ENCODE data around the gene HOMER2. TPM values are rescaled to one million over a fixed set of nuclear protein-coding genes. Genes with fewer than 3 reads are reported as not detected.
"Not testable (repeated sequence)": the region's sequence is repeated elsewhere in the genome, so short reads cannot be mapped to it uniquely, and the experiment has no call there.

HOMER2 gene
- total RNA-seq, 3 donors from 2014 or later = 6.1 to 295 (median 77.7) TPM

DNA sequence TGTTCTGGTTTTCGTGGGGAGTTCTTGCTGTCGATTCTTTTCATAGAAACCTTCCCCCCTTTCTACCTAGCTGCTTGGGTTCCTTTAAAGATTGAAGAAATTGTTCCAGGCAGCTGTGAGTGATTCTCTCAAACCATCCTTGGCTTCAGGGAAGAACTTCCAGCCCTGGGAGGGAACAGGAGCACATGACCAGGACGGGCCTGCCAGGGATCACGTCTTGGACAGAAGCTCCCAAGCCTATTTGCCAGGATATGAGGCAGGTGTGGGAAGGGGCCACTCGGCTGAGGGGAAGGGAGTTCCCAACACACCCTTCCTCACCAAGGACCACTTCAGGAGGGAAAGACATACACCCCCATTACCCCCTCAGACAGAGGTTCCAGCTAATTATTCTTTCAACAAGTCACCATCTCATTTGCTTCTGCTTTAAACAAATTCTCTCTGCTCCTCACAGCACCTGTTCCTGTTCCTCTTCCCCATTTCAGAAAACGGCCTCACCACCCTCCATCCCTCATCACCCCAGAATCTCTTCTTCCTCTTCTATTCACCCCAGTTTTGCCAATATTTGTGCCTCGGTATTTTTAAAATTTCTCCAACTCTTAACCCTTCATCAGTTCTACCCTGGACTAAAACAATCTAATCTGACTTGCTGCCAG, 80.6 kb downstream of the HOMER2 start:
- H3K27ac ChIP-seq = no peak overlapping the region
- no peak for DNase-seq (ENCODE audit: low spot score in 2 of 2)
- no peaks in the 10 kb centered on the region for H3K27me3 ChIP-seq
- no peaks in the 10 kb centered on the region for H3K9me3 ChIP-seq
- H3K4me3 ChIP-seq = no peak overlapping the region
- no peaks in the 10 kb centered on the region for H3K36me3 ChIP-seq
- no peak for TF ChIP-seq POLR2AphosphoS5 (IDR thresholded peaks at IDR 0.05)
- no peak for TF ChIP-seq POLR2A (IDR thresholded peaks at IDR 0.05)
- TF ChIP-seq, protein P1, sequence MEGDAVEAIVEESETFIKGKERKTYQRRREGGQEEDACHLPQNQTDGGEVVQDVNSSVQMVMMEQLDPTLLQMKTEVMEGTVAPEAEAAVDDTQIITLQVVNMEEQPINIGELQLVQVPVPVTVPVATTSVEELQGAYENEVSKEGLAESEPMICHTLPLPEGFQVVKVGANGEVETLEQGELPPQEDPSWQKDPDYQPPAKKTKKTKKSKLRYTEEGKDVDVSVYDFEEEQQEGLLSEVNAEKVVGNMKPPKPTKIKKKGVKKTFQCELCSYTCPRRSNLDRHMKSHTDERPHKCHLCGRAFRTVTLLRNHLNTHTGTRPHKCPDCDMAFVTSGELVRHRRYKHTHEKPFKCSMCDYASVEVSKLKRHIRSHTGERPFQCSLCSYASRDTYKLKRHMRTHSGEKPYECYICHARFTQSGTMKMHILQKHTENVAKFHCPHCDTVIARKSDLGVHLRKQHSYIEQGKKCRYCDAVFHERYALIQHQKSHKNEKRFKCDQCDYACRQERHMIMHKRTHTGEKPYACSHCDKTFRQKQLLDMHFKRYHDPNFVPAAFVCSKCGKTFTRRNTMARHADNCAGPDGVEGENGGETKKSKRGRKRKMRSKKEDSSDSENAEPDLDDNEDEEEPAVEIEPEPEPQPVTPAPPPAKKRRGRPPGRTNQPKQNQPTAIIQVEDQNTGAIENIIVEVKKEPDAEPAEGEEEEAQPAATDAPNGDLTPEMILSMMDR (IDR thresholded peaks at IDR 0.05) = no peak
- intact Hi-C loops (cut with DNase I; ENCODE audit: low total_unique reads) = no loop called here
- H3K4me1 ChIP-seq = no peaks in the 10 kb centered on the region

DNA sequence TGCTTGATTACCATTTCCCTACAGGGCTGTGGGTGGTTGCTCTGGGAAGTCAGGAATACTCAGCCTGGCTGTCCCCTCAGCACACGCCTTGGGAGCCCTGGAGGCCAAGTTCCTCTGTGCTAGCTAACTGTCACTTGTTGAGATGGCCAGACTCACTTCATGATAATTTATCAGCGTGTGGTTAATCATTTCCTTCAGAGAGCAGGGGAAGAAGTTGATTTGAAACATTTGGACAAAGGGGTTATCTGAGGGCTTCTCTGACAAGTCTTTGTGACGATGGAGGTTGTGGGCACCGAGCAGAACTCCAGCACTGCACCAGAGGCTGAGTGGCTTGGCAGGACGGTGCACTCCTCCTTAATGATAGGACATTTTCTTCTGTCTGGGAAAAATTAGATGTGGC, 81.2 kb downstream of the HOMER2 start:
- intact Hi-C loops (cut with DNase I; ENCODE audit: low total_unique reads) = no loop called here
- DNase-seq (ENCODE audit: low spot score in 2 of 2) = no peak
- H3K36me3 ChIP-seq = no peaks in the 10 kb centered on the region
- no peaks in the 10 kb centered on the region for H3K9me3 ChIP-seq
- H3K4me3 ChIP-seq = no peak overlapping the region
- H3K27ac ChIP-seq = no peak overlapping the region
- TF ChIP-seq POLR2A (IDR thresholded peaks at IDR 0.05) (no peak), POLR2AphosphoS5 (IDR thresholded peaks at IDR 0.05) (no peak)
- TF ChIP-seq, protein P1 (IDR thresholded peaks at IDR 0.05) = no peak
- no peaks in the 10 kb centered on the region for H3K27me3 ChIP-seq
- no peaks in the 10 kb centered on the region for H3K4me1 ChIP-seq

DNA sequence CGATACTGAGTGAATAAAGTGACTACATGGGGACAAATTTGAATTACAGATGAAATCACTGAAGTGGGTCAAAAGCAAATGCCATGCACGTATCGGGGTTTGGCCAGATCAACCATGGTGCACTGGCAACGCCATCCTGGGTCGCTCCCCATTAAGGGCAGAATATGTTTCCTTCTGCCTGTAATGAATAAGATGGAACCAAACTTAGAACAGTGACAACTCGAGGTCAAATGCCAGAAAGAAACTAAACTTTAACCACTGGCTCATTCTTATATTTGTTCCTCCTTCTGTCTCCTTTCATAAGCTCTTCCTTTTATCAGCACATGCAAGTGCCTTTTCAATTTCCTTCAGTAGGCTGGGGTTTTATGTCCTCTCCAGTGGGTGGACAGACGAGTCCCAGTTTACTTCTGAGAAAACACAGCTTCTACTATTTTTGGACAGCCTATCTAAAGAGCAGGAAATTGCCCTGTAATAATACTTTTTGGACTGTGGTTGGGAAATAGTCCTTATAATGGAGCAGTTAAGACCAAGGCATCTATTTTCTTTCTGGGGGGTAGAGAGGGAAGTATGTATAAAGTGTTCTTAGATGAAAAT, 81.7 kb downstream of the HOMER2 start:
- Histone ChIP-seq H3K4me3 (no peak overlapping the region), H3K36me3 (no peaks in the 10 kb centered on the region), H3K9me3 (no peaks in the 10 kb centered on the region), H3K27me3 (no peaks in the 10 kb centered on the region), H3K27ac (no peak overlapping the region), H3K4me1 (no peaks in the 10 kb centered on the region)
- no peak for DNase-seq (ENCODE audit: low spot score in 2 of 2)
- TF ChIP-seq, protein P1 (IDR thresholded peaks at IDR 0.05) = no peak
- no peak for TF ChIP-seq POLR2AphosphoS5 (IDR thresholded peaks at IDR 0.05)
- intact Hi-C loops (cut with DNase I; ENCODE audit: low total_unique reads) = no loop called here

DNA sequence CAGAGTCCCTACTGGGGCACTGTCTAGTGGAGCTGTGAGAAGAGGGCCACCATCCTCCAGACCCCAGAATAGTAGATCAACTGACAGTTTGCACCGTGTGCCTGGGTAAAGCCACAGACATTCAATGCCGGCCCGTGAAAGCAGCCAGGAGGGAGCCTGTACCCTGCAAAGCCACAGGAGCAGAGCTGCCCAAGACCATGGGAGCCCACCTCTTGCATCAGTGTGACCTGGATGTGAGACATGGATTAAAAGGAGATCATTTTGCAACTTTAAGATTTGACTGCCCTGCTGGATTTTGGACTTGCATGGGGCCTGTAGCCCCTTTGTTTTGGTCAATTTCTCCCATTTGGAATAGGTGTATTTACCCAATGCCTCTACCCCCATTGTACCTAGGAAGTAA, 86.5 kb downstream of the HOMER2 start:
- H3K36me3 ChIP-seq; intact Hi-C loops (cut with DNase I; ENCODE audit: low total_unique reads); H3K9me3 ChIP-seq; H3K27ac ChIP-seq; H3K4me1 ChIP-seq; DNase-seq (ENCODE audit: low spot score in 2 of 2); H3K4me3 ChIP-seq; H3K27me3 ChIP-seq: not testable (repeated sequence)

DNA sequence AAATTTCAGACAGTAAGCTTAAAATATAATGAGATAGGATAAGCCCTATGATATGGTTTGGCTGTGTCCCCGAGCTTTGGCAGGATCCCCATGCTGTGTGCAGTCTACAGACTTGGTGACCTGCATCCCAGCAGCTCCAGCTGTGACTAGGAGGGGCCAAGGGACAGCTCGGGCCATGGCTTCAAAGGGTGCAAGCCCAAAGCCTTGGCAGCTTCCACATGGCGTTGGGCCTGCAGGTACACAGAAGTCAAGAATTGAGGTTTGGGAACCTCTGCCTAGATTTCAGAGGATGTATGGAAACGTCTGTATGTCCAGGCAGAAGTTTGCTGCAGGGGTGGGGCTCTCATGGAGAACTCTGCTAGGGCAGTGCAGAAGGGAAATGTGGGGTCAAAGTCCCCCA, 86.9 kb downstream of the HOMER2 start:
- H3K27ac ChIP-seq; DNase-seq (ENCODE audit: low spot score in 2 of 2); intact Hi-C loops (cut with DNase I; ENCODE audit: low total_unique reads); H3K36me3 ChIP-seq; H3K4me1 ChIP-seq; H3K9me3 ChIP-seq; H3K4me3 ChIP-seq; H3K27me3 ChIP-seq: not testable (repeated sequence)

DNA sequence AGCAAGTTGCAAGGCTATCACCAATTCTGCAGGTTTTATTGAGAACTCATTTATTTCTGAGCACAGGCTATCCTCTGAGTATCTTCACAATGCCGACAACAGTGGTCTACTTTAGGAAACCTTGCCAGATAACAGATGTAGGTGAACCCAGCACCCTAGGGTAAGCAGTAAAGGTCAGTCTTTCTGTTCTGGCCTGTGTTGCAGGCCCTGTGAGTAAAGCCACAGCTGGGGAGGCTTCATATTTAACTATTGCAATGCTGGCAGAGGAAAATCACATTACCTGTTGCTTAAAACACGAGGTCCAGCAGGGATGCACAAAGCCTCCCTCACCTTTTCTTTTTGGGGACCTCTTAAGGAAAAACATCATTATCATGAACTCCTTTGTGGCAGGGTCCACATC, 87.6 kb downstream of the HOMER2 start:
- intact Hi-C loops (cut with DNase I; ENCODE audit: low total_unique reads) = no loop called here
- H3K9me3 ChIP-seq = no peaks in the 10 kb centered on the region
- H3K4me1 ChIP-seq = no peaks in the 10 kb centered on the region
- no peak for TF ChIP-seq POLR2AphosphoS5 (IDR thresholded peaks at IDR 0.05)
- TF ChIP-seq POLR2A (IDR thresholded peaks at IDR 0.05) = no peak
- TF ChIP-seq, protein P1 (IDR thresholded peaks at IDR 0.05) = no peak
- H3K27ac ChIP-seq = no peak overlapping the region
- H3K27me3 ChIP-seq = no peaks in the 10 kb centered on the region
- no peak overlapping the region for H3K4me3 ChIP-seq
- H3K36me3 ChIP-seq = no peaks in the 10 kb centered on the region
- DNase-seq (ENCODE audit: low spot score in 2 of 2) = no peak
